ENCODE measurements around the gene RPL29. TPM values are rescaled to one million over a fixed set of nuclear protein-coding genes. Genes with fewer than 3 reads are reported as not detected.

The RPL29 gene
- total RNA-seq, 1 donor from 2014 or later, result 1,237 TPM

DNA sequence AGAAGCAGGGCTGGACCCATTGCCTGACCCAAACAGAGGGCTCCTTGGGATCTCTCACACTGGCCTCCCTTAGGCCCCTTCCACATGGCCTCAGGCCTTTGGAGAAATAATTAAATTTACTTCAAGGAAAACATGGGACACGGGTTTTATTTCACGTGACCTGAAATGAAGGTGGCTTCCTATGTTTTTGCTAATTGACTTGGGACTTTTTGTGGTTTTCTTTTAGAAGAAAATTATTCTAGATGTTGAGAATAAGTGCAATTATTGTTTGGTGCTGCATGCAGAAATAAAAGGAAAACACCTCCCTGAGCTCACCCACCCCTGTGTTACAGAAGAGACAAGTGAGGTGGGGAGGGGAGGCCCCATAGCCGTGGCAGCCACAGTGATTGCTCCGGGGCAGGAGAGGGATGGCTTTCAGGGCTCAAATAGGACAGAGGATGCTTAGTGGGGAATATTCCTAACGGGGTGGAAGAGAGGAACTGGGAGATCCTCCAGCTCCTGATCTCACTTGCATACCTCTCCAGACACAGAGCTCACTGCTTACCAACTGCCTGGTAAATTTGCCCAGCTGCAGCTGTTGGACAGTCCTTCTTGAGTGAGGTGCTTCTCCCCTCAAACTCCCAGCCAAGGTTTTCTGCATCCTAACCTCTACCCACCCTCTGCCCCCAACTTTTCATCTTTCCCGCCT lies 29.2 kb upstream of the RPL29 start:
- Mint-ChIP-seq H3K27me3 (ENCODE audit: low read depth) (no peaks in the 10 kb centered on the region), H3K36me3 (no peaks in the 10 kb centered on the region), H3K27ac (peak overlapping the region; percentile 59), H3K4me1 (peaks cover 41% of the 10 kb centered on the region), H3K9me3 (no peaks in the 10 kb centered on the region), H3K4me3 (no peak overlapping the region)
- TF ChIP-seq, protein P1, sequence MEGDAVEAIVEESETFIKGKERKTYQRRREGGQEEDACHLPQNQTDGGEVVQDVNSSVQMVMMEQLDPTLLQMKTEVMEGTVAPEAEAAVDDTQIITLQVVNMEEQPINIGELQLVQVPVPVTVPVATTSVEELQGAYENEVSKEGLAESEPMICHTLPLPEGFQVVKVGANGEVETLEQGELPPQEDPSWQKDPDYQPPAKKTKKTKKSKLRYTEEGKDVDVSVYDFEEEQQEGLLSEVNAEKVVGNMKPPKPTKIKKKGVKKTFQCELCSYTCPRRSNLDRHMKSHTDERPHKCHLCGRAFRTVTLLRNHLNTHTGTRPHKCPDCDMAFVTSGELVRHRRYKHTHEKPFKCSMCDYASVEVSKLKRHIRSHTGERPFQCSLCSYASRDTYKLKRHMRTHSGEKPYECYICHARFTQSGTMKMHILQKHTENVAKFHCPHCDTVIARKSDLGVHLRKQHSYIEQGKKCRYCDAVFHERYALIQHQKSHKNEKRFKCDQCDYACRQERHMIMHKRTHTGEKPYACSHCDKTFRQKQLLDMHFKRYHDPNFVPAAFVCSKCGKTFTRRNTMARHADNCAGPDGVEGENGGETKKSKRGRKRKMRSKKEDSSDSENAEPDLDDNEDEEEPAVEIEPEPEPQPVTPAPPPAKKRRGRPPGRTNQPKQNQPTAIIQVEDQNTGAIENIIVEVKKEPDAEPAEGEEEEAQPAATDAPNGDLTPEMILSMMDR (IDR thresholded peaks at IDR 0.05; ENCODE audit: unreplicated experiment), result no peak
- no peak for DNase-seq (ENCODE audit: low spot score in 2 of 2, unreplicated experiment in 2 of 2)

DNA sequence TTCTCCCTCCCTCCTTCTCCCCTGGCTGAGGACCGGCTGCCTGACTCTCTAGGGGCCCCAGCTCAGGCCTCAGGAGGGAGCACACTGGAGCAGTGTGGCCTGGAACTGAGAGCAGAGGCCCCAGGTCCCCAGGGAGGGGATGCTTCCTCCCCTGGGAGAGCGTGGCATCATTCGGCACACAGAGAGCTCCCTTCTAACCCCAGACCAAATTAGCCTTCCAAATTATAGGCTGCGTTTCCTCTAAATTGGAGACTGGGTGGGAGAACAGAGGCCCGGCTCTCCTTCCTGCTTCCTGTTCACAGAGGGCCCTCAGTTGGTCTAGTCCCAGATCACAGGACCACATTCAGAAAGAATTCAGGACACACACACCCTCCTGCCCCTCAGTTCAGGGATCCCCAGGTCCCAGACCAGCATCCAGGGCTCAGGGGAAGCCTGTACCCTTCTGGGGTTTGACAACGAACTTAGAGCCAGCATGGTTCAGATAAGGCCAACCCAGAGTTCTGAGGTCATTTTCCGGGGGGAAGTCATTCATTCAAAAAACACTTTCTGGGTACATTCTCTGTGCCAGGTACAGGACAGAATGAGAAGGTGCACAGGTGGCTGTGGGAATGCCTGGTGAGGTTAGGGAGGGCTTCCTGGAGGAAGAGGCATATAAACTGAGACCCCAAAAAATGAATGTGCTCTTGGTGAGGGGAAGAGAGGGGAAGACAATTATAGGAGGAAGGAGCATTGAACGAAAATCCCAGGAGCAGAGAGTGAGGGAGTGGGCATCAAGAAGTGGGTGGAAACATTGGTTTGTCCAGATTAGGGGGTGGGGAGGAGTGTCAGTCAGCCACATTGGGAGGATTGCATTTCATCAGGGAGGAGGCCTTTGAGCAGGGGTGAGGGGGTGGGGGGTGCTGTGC lies 28.4 kb upstream of the RPL29 start:
- Mint-ChIP-seq H3K4me3 (no peak overlapping the region), H3K27ac (peak overlapping the region; percentile 43), H3K4me1 (peaks cover 43% of the 10 kb centered on the region), H3K27me3 (ENCODE audit: low read depth) (no peaks in the 10 kb centered on the region), H3K36me3 (no peaks in the 10 kb centered on the region), H3K9me3 (no peaks in the 10 kb centered on the region)
- TF ChIP-seq, protein P1 (IDR thresholded peaks at IDR 0.05; ENCODE audit: unreplicated experiment), result no peak
- DNase-seq (ENCODE audit: low spot score in 2 of 2, unreplicated experiment in 2 of 2), result no peak

DNA sequence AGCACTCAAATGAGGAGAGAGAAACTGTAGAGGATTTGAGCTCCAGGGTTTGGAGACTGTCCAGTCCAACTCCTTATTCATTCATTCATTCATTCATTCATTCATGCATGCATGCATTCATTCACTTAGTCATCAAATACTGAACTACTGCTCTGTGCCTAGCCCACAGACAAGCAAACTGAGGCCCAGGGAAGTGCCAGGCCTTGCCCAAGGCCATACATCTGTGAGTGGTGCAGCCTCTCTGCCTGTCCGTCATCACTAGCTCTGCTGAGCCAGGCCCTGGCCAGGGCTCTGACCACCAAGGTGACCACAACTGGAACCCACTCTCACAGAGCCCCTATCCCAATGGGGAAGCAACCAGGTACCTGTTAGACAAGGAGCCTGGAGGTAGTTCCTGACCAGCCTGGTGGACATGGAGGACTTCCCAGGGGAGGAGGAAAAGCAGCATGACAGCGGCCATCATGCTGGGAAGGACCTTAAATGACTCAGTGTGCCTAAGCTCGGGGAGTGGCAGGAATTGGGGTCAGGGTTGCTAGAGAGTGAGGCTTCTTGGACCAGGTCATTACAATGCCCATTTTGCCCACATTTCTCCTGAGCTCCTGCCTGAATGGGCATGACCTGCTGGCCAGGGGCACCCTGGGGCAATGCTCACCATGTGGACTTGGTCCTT lies 27.5 kb upstream of the RPL29 start:
- Mint-ChIP-seq H3K36me3 (no peaks in the 10 kb centered on the region), H3K4me1 (peaks cover 40% of the 10 kb centered on the region), H3K27me3 (ENCODE audit: low read depth) (no peaks in the 10 kb centered on the region), H3K9me3 (no peaks in the 10 kb centered on the region), H3K4me3 (no peak overlapping the region), H3K27ac (no peak overlapping the region)
- TF ChIP-seq, protein P1 (IDR thresholded peaks at IDR 0.05; ENCODE audit: unreplicated experiment), result no peak
- no peak for DNase-seq (ENCODE audit: low spot score in 2 of 2, unreplicated experiment in 2 of 2)

DNA sequence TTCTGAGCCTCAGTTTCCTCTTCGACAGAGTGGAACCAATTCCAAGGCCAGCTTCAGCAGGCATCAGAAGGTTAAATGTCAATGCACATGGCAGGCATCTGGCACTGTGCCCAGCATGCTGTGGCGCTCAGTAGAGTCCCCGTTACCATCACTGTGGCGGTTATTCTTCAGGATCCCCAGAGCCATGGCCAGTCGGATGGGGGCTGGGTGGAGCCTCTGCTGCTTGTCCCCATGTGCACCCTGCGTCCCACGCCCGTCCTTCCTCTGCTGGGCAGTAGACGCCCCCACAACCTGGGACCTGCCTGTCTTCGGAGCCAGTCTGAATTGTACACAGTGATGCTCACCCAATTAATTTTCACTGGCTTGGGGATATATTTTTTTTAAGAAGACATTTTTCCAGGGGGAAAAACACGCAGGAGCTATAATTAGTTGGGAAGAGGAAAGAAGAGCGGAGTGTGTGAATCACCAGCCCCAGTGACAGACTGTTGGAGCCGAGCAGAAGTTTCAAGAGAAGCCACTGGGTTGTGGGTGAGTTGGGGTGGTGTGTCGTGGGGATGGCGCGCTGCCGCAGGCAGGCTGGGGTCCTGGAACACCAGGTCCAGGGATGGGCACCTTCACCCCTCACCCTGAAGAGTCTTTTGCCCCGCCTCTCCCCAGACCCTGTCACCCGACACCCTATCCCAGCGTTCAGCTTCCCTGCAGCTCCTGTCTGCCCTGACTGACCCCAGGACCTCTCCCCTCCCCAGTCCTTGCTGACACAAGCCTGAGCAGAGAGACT lies 26.8 kb upstream of the RPL29 start:
- TF ChIP-seq, protein P1 (IDR thresholded peaks at IDR 0.05; ENCODE audit: unreplicated experiment), result no peak
- Mint-ChIP-seq H3K4me1 (peaks cover 40% of the 10 kb centered on the region), H3K27ac (peak overlapping the region; percentile 16), H3K9me3 (no peaks in the 10 kb centered on the region), H3K36me3 (no peaks in the 10 kb centered on the region), H3K4me3 (no peak overlapping the region), H3K27me3 (ENCODE audit: low read depth) (no peaks in the 10 kb centered on the region)
- DNase-seq (ENCODE audit: low spot score in 2 of 2, unreplicated experiment in 2 of 2), result no peak

All from mesothelial cell of epicardium (in vitro differentiated cells).